Measurements from ENCODE around the gene CNTNAP2.

DNA sequence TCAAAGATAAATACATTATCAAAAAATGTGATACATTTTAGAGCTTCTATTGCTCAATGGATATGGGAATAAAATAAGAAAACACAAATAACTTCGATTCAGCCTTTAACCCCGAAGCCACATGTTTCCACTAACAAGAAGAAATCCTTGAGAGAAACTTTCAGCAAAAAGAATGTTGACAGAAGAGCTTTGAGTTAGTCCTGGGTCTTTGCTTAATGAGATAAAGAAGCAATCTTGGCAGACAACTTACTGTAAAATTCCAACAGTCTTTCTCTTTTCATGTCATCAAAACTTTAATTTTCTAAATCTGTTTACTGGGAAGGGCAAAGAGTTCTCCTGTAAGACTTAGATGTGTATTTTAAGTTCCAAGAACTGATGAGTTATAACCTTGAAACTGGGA, 810.2 kb downstream of the CNTNAP2 start:
- TF ChIP-seq YY1 (IDR thresholded peaks at IDR 0.05; ENCODE audit: insufficient read depth, insufficient read length) (no peak), SUZ12 (IDR thresholded peaks at IDR 0.05; ENCODE audit: extremely low read depth, insufficient read depth, insufficient read length) (no peak), ZNF274 (IDR thresholded peaks at IDR 0.05; ENCODE audit: low read depth, low read length) (no peak)
